CD14-positive monocyte (primary cell): Measurements from ENCODE around the gene DPH6. TPM values are rescaled to one million over a fixed set of nuclear protein-coding genes. Genes with fewer than 3 reads are reported as not detected.

Experiments
- DNase-seq, 3 donors: peaks; one replicate each; pipeline ENCODE4 v3.0.0-alpha.2; 2011 to 2022
- H2AFZ ChIP-seq: 2 replicates; pipeline ENCODE4 v1.6.0; 2012; ENCODE audit warnings: mild to moderate bottlenecking, low read depth, low read length, inconsistent platforms; ENCODE audit not compliant: insufficient read depth, poor library complexity, severe bottlenecking
- H3K27ac ChIP-seq, 2 donors: 1 replicate in 1 of 2; 2 replicates in 1 of 2; pipeline ENCODE4 v1.5.1; 2012 to 2013; ENCODE audit warnings: low read length in 2 of 2, control low read depth in 1 of 2, inconsistent platforms in 1 of 2, low read depth in 1 of 2, mild to moderate bottlenecking in 1 of 2
- H3K27me3 ChIP-seq, 2 donors: one replicate each; pipeline versions ENCODE4 v1.6.0 to v1.6.1; 2011 to 2013; ENCODE audit warnings: low read length in 2 of 2; ENCODE audit not compliant: control insufficient read depth in 2 of 2, insufficient read depth in 2 of 2
- H3K36me3 ChIP-seq, 2 donors: replicated peaks in 1 of 2; 1 replicate in 1 of 2; 2 replicates in 1 of 2; pipeline versions ENCODE4 v1.5.1 to v1.6.1; 2012 to 2013; ENCODE audit warnings: low read length in 2 of 2, control low read depth in 1 of 2, inconsistent platforms in 1 of 2, mild to moderate bottlenecking in 1 of 2; ENCODE audit not compliant: insufficient read depth in 2 of 2, control insufficient read depth in 1 of 2
- H3K4me1 ChIP-seq, 2 donors: 1 replicate in 1 of 2; 2 replicates in 1 of 2; pipeline versions ENCODE4 v1.5.1 to v1.6.1; 2012 to 2013; ENCODE audit warnings: low read length in 2 of 2, control low read depth in 1 of 2, inconsistent platforms in 1 of 2, mild to moderate bottlenecking in 1 of 2, moderate library complexity in 1 of 2; ENCODE audit not compliant: insufficient read depth in 2 of 2, control insufficient read depth in 1 of 2
- H3K4me2 ChIP-seq: replicated peaks from 2 replicates; pipeline ENCODE3; 2012; ENCODE audit warnings: low read length, moderate library complexity, mild to moderate bottlenecking; ENCODE audit not compliant: poor library complexity, severe bottlenecking; ENCODE audit errors: extremely low read depth
- H3K4me3 ChIP-seq, 3 experiments: fragments of 200-600 bp in 1 of 3; sonication (generic) in 1 of 3; replicated peaks in 1 of 3; 1 replicate in 2 of 3; 2 replicates in 1 of 3; pipeline ENCODE4 v1.5.1; 2011 to 2013; ENCODE audit warnings: low read length in 3 of 3, mild to moderate bottlenecking in 3 of 3, control low read depth in 2 of 3, low read depth in 2 of 3, inconsistent platforms in 1 of 3, moderate library complexity in 1 of 3
- H3K79me2 ChIP-seq: 2 replicates; pipeline ENCODE4 v1.6.0; 2012; ENCODE audit warnings: mild to moderate bottlenecking, control low read depth, inconsistent platforms, low read length, moderate library complexity; ENCODE audit not compliant: insufficient read depth
- H3K9ac ChIP-seq: 2 replicates; pipeline ENCODE4 v1.6.0; 2017; ENCODE audit warnings: low read length, mild to moderate bottlenecking; ENCODE audit not compliant: insufficient read depth, poor library complexity, severe bottlenecking
- H3K9me3 ChIP-seq, 2 donors: replicated peaks in 1 of 2; 1 replicate in 1 of 2; 2 replicates in 1 of 2; pipeline versions ENCODE4 v1.5.1 to v1.6.1; 2012 to 2013; ENCODE audit warnings: low read length in 2 of 2, control low read depth in 1 of 2; ENCODE audit not compliant: control insufficient read depth in 1 of 2, insufficient read depth in 1 of 2
- H4K20me1 ChIP-seq: 2 replicates; pipeline ENCODE4 v1.6.0; 2012; ENCODE audit warnings: mild to moderate bottlenecking, low read length, control low read depth, moderate library complexity; ENCODE audit not compliant: insufficient read depth
- H3K27ac Mint-ChIP-seq, 7 donors: one replicate each; pipeline ENCODE4 v1.8.0; 2020; ENCODE audit warnings: mild to moderate bottlenecking in 7 of 7, mixed read lengths in 7 of 7, moderate library complexity in 6 of 7, inconsistent platforms in 2 of 7
- H3K27me3 Mint-ChIP-seq, 3 donors: one replicate each; pipeline ENCODE4 v1.8.0; 2021 to 2022; ENCODE audit warnings: low read depth in 3 of 3, mild to moderate bottlenecking in 3 of 3, mixed read lengths in 3 of 3, moderate library complexity in 3 of 3, inconsistent platforms in 1 of 3
- H3K36me3 Mint-ChIP-seq, 2 donors: one replicate each; pipeline ENCODE4 v1.8.0; 2020; ENCODE audit warnings: mixed read lengths in 2 of 2, inconsistent platforms in 1 of 2, mild to moderate bottlenecking in 1 of 2
- H3K4me1 Mint-ChIP-seq: one replicate; pipeline ENCODE4 v1.8.0; 2020; ENCODE audit warnings: mild to moderate bottlenecking, mixed read lengths
- H3K4me3 Mint-ChIP-seq, 2 donors: one replicate each; pipeline ENCODE4 v1.8.0; 2020; ENCODE audit warnings: mild to moderate bottlenecking in 2 of 2, mixed read lengths in 2 of 2, moderate library complexity in 1 of 2
- H3K9me3 Mint-ChIP-seq, 7 donors: one replicate each; pipeline ENCODE4 v1.8.0; 2020 to 2022; ENCODE audit warnings: mixed read lengths in 7 of 7, mild to moderate bottlenecking in 6 of 7, moderate library complexity in 6 of 7, inconsistent platforms in 2 of 7
- WGBS: methylation state at CpG from one replicate; pipeline ENCODE4 v1.1.5; 2013; ENCODE audit warnings: missing lambda C conversion rate; ENCODE audit not compliant: insufficient coverage; 5-methylcytosine and 5-hydroxymethylcytosine counted together
- intact Hi-C, 2 donors: fragments of 100-400 bp; cut with micrococcal nuclease; formaldehyde crosslinking; loops; one replicate each; pipeline versions ENCODE4 v1.15.0 to v1.15.1; 2023
- polyA plus RNA-seq, 3 donors: library from polyadenylated mRNA; depleted of rRNA in 1 of 3; unstranded in 2 of 3; stranded (reverse) in 1 of 3; fragments of 300-500 nt in 2 of 3; fragments of >200 nt in 1 of 3; fragmentation: Illumina TruSeq in 2 of 3; gene quantifications; 1 replicate in 2 of 3; 2 replicates in 1 of 3; pipeline ENCODE4 v1.2.3, GENCODE V29; 2012 to 2021
- TF ChIP-seq, protein P1 (sequence below): fragments of 200-600 bp; IDR thresholded peaks from one replicate; pipeline ENCODE4 v1.8.0; 2022; ENCODE audit warnings: antibody characterized with exemption, mild to moderate bottlenecking

Gene DPH6
- polyA plus RNA-seq, 3 donors: 7.6 to 18.2 (median 13.6) TPM

DNA sequence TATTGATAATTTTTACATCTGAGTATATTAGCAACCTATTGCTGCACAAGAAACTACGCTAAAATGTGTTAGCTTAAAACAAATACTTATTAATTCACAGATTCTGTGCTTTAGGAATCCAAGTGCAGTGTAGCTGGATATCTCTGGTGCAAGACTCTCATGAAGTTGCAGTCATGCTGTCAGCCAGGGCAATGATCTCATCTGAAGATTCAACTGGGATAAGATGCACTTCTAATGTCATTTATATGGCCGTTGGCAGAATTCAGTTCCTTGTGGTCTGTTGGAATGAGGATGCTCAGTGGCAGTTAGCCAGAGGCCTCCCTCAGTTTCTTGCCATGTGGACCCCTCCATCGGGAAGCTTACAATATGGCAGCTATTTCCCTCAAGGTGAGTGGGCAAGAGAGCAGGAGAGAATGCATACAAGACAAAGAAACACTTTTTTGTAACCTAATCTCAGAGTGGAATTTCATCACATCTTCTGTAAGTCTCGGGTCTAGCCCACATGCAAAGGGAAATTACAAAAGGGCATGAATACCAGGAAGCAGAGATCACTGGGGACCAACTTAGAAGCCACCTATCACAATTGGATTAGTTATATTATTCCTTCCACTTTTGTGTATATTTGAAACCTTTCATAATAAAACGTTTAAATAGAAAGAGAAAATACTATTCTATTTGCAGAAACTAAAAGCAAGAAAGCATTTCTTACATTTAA is 61.6 kb downstream of the DPH6 start:
- intact Hi-C loops: no loop called here
- Histone ChIP-seq H2AFZ (no peak overlapping the region), H3K4me1 (no peaks in the 10 kb centered on the region), H3K9ac (no peak overlapping the region), H3K9me3 (peaks cover 20 to 27% of the 10 kb centered on the region in 2 donors), H3K36me3 (no peaks in the 10 kb centered on the region), H3K27me3 (no peaks in the 10 kb centered on the region), H3K4me2 (no peak overlapping the region), H3K4me3 (no peak overlapping the region), H4K20me1 (no peaks in the 10 kb centered on the region), H3K79me2 (no peaks in the 10 kb centered on the region), H3K27ac (no peak overlapping the region)
- peaks cover 6 to 16% of the 10 kb centered on the region in 2 donors for H3K36me3 Mint-ChIP-seq
- TF ChIP-seq, protein P1, sequence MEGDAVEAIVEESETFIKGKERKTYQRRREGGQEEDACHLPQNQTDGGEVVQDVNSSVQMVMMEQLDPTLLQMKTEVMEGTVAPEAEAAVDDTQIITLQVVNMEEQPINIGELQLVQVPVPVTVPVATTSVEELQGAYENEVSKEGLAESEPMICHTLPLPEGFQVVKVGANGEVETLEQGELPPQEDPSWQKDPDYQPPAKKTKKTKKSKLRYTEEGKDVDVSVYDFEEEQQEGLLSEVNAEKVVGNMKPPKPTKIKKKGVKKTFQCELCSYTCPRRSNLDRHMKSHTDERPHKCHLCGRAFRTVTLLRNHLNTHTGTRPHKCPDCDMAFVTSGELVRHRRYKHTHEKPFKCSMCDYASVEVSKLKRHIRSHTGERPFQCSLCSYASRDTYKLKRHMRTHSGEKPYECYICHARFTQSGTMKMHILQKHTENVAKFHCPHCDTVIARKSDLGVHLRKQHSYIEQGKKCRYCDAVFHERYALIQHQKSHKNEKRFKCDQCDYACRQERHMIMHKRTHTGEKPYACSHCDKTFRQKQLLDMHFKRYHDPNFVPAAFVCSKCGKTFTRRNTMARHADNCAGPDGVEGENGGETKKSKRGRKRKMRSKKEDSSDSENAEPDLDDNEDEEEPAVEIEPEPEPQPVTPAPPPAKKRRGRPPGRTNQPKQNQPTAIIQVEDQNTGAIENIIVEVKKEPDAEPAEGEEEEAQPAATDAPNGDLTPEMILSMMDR: no peak
- H3K27ac Mint-ChIP-seq: no peak overlapping the region
- H3K27me3 Mint-ChIP-seq: peaks cover 0 to 1% (median 0%) of the 10 kb centered on the region in 3 donors
- H3K9me3 Mint-ChIP-seq: peaks cover 19 to 39% (median 26%) of the 10 kb centered on the region in 7 donors
- no peak overlapping the region for H3K4me3 Mint-ChIP-seq
- DNase-seq: no peak
- WGBS: no CpG with 5 or more reads among the region's 5 CpGs
- no peaks in the 10 kb centered on the region for H3K4me1 Mint-ChIP-seq

DNA sequence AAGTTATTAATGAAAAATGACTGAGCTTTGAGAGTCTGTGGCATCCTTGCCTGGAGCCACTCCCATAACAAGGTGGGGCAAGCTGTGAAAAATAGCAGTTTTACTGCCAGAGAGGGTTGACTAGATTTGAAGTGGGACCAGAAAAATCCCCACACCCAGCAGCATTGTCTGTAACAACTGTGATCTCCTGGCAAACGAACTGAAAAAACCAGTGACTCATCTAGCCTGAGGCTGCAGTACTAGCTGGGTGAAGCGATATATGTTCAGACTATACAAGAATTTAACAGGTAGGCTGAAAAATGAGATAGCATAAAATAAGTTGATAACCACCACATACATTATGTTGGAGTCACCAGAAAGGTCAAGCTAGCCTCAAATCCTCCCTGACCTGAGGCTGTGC is 64.0 kb downstream of the DPH6 start:
- TF ChIP-seq, protein P1: no peak
- Mint-ChIP-seq H3K27ac (no peak overlapping the region), H3K4me1 (no peaks in the 10 kb centered on the region), H3K27me3 (peaks cover 0 to 1% (median 0%) of the 10 kb centered on the region in 3 donors), H3K36me3 (peaks cover 4 to 10% of the 10 kb centered on the region in 2 donors), H3K4me3 (no peak overlapping the region), H3K9me3 (peaks cover 7 to 23% (median 13%) of the 10 kb centered on the region in 7 donors)
- no peaks in the 10 kb centered on the region for H3K27me3 ChIP-seq
- no peak for DNase-seq
- peaks cover 10 to 13% of the 10 kb centered on the region in 2 donors for H3K9me3 ChIP-seq
- no peaks in the 10 kb centered on the region for H3K79me2 ChIP-seq
- no CpG with 5 or more reads among the region's 2 CpGs for WGBS
- H2AFZ ChIP-seq: no peak overlapping the region
- intact Hi-C loops: no loop called here
- H3K9ac ChIP-seq: no peak overlapping the region
- H3K4me2 ChIP-seq: no peak overlapping the region
- H3K4me1 ChIP-seq: no peaks in the 10 kb centered on the region
- no peak overlapping the region for H3K4me3 ChIP-seq
- H4K20me1 ChIP-seq: no peaks in the 10 kb centered on the region
- no peaks in the 10 kb centered on the region for H3K36me3 ChIP-seq
- H3K27ac ChIP-seq: no peak overlapping the region
